Right atrium auricular region (tissue), 2 donors: ENCODE data around the gene TUBA4B. TPM values are rescaled to one million over a fixed set of nuclear protein-coding genes. Genes with fewer than 3 reads are reported as not detected.

Source experiments
- DNase-seq: peaks from one replicate; pipeline ENCODE4 v3.0.0-alpha.2; 2019; ENCODE audit warnings: low spot score
- H3K27ac ChIP-seq, 2 donors: fragments of 200-600 bp; sonication (generic); 1 replicate in 1 of 2; 2 replicates in 1 of 2; pipeline ENCODE4 v1.5.1; 2016 to 2019
- H3K27me3 ChIP-seq, 2 donors: fragments of 200-600 bp; sonication (generic); one replicate each; pipeline versions ENCODE4 v1.5.1 to v1.6.0; 2017 to 2019
- H3K36me3 ChIP-seq: fragments of 200-600 bp; sonication (generic); one replicate; pipeline ENCODE4 v1.5.1; 2016
- H3K4me1 ChIP-seq, 2 donors: fragments of 200-600 bp; sonication (generic); one replicate each; pipeline versions ENCODE4 v1.5.1 to v1.6.0; 2017 to 2019
- H3K4me3 ChIP-seq, 2 donors: fragments of 200-600 bp; sonication (generic); 1 replicate in 1 of 2; 2 replicates in 1 of 2; pipeline ENCODE4 v1.5.1; 2017 to 2019; ENCODE audit warnings: mild to moderate bottlenecking in 1 of 2, moderate library complexity in 1 of 2
- H3K9me3 ChIP-seq, 2 donors: fragments of 200-600 bp; sonication (generic); one replicate each; pipeline ENCODE4 v1.5.1; 2019
- CTCF ChIP-seq, 2 donors: fragments of 200-600 bp; sonication (generic); IDR thresholded peaks; one replicate each; pipeline ENCODE4 v1.5.1; 2019; ENCODE audit warnings: antibody characterized with exemption in 2 of 2
- total RNA-seq, 2 donors: library from RNA; depleted of rRNA; stranded (reverse); fragments of >200 nt; gene quantifications; one replicate each; pipeline ENCODE4 v1.1.0, GENCODE V29; 2016

Gene TUBA4B
- total RNA-seq, 2 donors from 2014 or later = not detected

GRCh38 chr2:219229305-219230058 lies 23.6 kb upstream of the TUBA4B start, which contains the start of the genes ANKZF1 and ATG9A:
Gene ANKZF1, plus strand, starts transcription at chr2:219229806. Its CDS starts 452 bp downstream, at chr2:219230258.
Gene ATG9A, minus strand, starts transcription at chr2:219229636. Its CDS starts 1,612 bp downstream, at chr2:219228024.
- H3K36me3 ChIP-seq = peaks cover 45% of the 10 kb centered on the region
- TF ChIP-seq CTCF (IDR thresholded peaks at IDR 0.05) = no peak
- H3K27ac ChIP-seq = peak within 1 kb of the TSS; percentile 95 to 97
- peak within 1 kb of the TSS; percentile 77 to 86 for H3K4me3 ChIP-seq
- peaks cover 0 to 35% of the 10 kb centered on the region in 2 donors for H3K4me1 ChIP-seq
- H3K27me3 ChIP-seq = no peaks in the 10 kb centered on the region
- H3K9me3 ChIP-seq = no peaks in the 10 kb centered on the region
- DNase-seq = peak; percentile 99

- H3K27me3 ChIP-seq = no peaks in the 10 kb centered on the region
- H3K9me3 ChIP-seq = no peaks in the 10 kb centered on the region
- peak; percentile 76 for DNase-seq
- TF ChIP-seq CTCF (IDR thresholded peaks at IDR 0.05) = no peak
- peaks cover 45% of the 10 kb centered on the region for H3K36me3 ChIP-seq
- H3K4me3 ChIP-seq = peak overlapping the region; percentile 77 to 86
- H3K27ac ChIP-seq = peak overlapping the region; percentile 95 to 97
- H3K4me1 ChIP-seq = peaks cover 0 to 35% of the 10 kb centered on the region in 2 donors
These were observed 22.9 kb upstream of the TUBA4B start for GRCh38 chr2:219230059-219230540.

GRCh38 chr2:219234331-219234730 lies 18.7 kb upstream of the TUBA4B start:
- H3K27ac ChIP-seq = no peak overlapping the region
- H3K9me3 ChIP-seq = no peaks in the 10 kb centered on the region
- peaks cover 69% of the 10 kb centered on the region for H3K36me3 ChIP-seq
- no peak for TF ChIP-seq CTCF (IDR thresholded peaks at IDR 0.05)
- no peaks in the 10 kb centered on the region for H3K27me3 ChIP-seq
- H3K4me3 ChIP-seq = no peak overlapping the region
- no peak for DNase-seq
- peaks cover 0 to 15% of the 10 kb centered on the region in 2 donors for H3K4me1 ChIP-seq

- DNase-seq = peak; percentile 68
- H3K27ac ChIP-seq = no peak overlapping the region
- peaks cover 12% of the 10 kb centered on the region for H3K36me3 ChIP-seq
- no peaks in the 10 kb centered on the region for H3K9me3 ChIP-seq
- no peak for TF ChIP-seq CTCF (IDR thresholded peaks at IDR 0.05)
- peak overlapping the region in 1 of 2 donors; percentile 5 for H3K4me3 ChIP-seq
- peaks cover 0 to 19% of the 10 kb centered on the region in 2 donors for H3K4me1 ChIP-seq
- no peaks in the 10 kb centered on the region for H3K27me3 ChIP-seq
These were observed 9.7 kb upstream of the TUBA4B start for GRCh38 chr2:219243291-219243761.

- Histone ChIP-seq H3K4me1 (peaks cover 0 to 29% of the 10 kb centered on the region in 2 donors), H3K36me3 (peaks cover 14% of the 10 kb centered on the region), H3K4me3 (peak overlapping the region; percentile 67 to 92), H3K27me3 (no peaks in the 10 kb centered on the region), H3K9me3 (no peaks in the 10 kb centered on the region), H3K27ac (peak overlapping the region; percentile 89 to 94)
- TF ChIP-seq CTCF (IDR thresholded peaks at IDR 0.05) = no peak
- DNase-seq = no peak
These were observed 8.3 kb upstream of the TUBA4B start for GRCh38 chr2:219244789-219245147.
